Kidney (tissue), 14 donors: Measurements from ENCODE around the gene FAF1. TPM values are rescaled to one million over a fixed set of nuclear protein-coding genes. Genes with fewer than 3 reads are reported as not detected.

ENCODE experiments used
- DNase-seq, 5 donors: peaks; one replicate each; pipeline ENCODE4 v3.0.0-alpha.2; 2013 to 2020
- FAIRE-seq: peaks from 2 replicates; lab custom pipeline; 2012; peaks lifted over from hg19 to GRCh38; lab: Jason Lieb, UNC
- H3K27ac ChIP-seq, 2 donors: one replicate each; pipeline ENCODE4 v1.7.0; 2013; ENCODE audit warnings: low read depth in 2 of 2, low read length in 2 of 2, inconsistent platforms in 1 of 2
- H3K27me3 ChIP-seq: one replicate; pipeline ENCODE4 v1.7.1; 2013; ENCODE audit warnings: low read length, inconsistent platforms; ENCODE audit not compliant: control insufficient read depth, insufficient read depth
- H3K36me3 ChIP-seq, 3 donors: one replicate each; pipeline versions ENCODE4 v1.7.0 to v1.7.1; 2013; ENCODE audit warnings: low read length in 3 of 3, control low read depth in 1 of 3, inconsistent platforms in 1 of 3; ENCODE audit not compliant: insufficient read depth in 3 of 3, control insufficient read depth in 2 of 3
- H3K4me1 ChIP-seq, 3 donors: one replicate each; pipeline versions ENCODE4 v1.7.0 to v1.7.1; 2013; ENCODE audit warnings: low read length in 3 of 3, inconsistent platforms in 1 of 3, low read depth in 1 of 3; ENCODE audit not compliant: control insufficient read depth in 2 of 3, insufficient read depth in 2 of 3
- H3K4me3 ChIP-seq, 3 donors: one replicate each; pipeline versions ENCODE4 v1.7.0 to v1.8.1; 2013; ENCODE audit warnings: low read length in 3 of 3, control low read depth in 1 of 3, inconsistent platforms in 1 of 3
- H3K9ac ChIP-seq, 3 donors: one replicate each; pipeline versions ENCODE4 v1.7.0 to v1.7.1; 2013; ENCODE audit warnings: low read length in 3 of 3, control low read depth in 1 of 3, inconsistent platforms in 1 of 3
- H3K9me3 ChIP-seq, 3 donors: one replicate each; pipeline versions ENCODE4 v1.7.0 to v1.7.1; 2013; ENCODE audit warnings: low read length in 3 of 3, control low read depth in 1 of 3, inconsistent platforms in 1 of 3; ENCODE audit not compliant: control insufficient read depth in 2 of 3, insufficient read depth in 1 of 3
- intact Hi-C: fragments of 100-400 bp; cut with DNase I; formaldehyde crosslinking; loops from one replicate; pipeline ENCODE4 v1.11.1; 2022
- polyA plus RNA-seq: library from polyadenylated mRNA; stranded (reverse); fragments of 350-450 nt; fragmentation: Illumina TruSeq; extraction: RNeasy Lipid Tissue Mini Kit (QIAGEN cat#74804); gene quantifications from one replicate; pipeline ENCODE4 v1.2.3, GENCODE V29; 2014; ENCODE audit warnings: low read depth, low replicate concordance; ENCODE audit not compliant: insufficient read depth
- total RNA-seq: library from RNA; stranded (reverse); fragmentation: NEBNext Ultra II Directional; extraction: Animal tissue kit (Norgen Biotek cat#: 25700); gene quantifications from one replicate; pipeline ENCODE4 v1.2.1, GENCODE V29; 2021
- TF ChIP-seq, protein P1 (sequence below): IDR thresholded peaks from 3 replicates; pipeline ENCODE4 v1.5.1; 2012; ENCODE audit warnings: mild to moderate bottlenecking, moderate library complexity, borderline replicate concordance; ENCODE audit not compliant: insufficient read depth; ENCODE audit errors: extremely low read depth
- donor health status: control.
- donor health status: control.
- donor health status: control.
- donor health status: control.
- donor health status: control.
- donor health status: DM: yes; HTN: yes; CAD: no.
- donor health status: Normal renal cell carcinoma (clear cell type).

Gene FAF1
- total and polyA plus RNA-seq, 2 donors from 2014 or later = 50.1 to 72.8 TPM

DNA sequence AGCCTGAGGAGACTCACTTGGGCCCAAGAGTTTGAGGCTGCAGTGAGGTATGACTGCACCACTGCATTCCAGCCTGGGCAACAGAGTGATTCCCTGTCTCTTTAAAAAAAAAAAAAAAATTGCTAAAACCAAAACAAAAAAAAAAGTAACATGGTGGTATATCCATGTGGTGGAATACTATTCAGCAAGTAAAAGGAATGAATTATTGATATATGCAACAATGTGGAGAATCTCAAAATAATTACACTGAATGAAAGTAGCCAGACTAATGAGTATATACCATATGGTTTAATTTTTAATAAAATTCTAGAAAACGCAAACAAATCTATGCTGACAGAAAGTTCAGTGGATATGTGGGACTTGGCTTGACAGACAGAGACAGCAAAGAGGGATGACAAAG lies 456.6 kb downstream of the FAF1 start:
- Histone ChIP-seq H3K4me1 (no peaks in the 10 kb centered on the region), H3K27ac (no peak overlapping the region), H3K36me3 (peaks cover 0 to 2% (median 0%) of the 10 kb centered on the region in 3 donors), H3K9me3 (peaks cover 0 to 15% (median 0%) of the 10 kb centered on the region in 3 donors), H3K27me3 (no peaks in the 10 kb centered on the region), H3K4me3 (no peak overlapping the region), H3K9ac (no peak overlapping the region)
- TF ChIP-seq, protein P1, sequence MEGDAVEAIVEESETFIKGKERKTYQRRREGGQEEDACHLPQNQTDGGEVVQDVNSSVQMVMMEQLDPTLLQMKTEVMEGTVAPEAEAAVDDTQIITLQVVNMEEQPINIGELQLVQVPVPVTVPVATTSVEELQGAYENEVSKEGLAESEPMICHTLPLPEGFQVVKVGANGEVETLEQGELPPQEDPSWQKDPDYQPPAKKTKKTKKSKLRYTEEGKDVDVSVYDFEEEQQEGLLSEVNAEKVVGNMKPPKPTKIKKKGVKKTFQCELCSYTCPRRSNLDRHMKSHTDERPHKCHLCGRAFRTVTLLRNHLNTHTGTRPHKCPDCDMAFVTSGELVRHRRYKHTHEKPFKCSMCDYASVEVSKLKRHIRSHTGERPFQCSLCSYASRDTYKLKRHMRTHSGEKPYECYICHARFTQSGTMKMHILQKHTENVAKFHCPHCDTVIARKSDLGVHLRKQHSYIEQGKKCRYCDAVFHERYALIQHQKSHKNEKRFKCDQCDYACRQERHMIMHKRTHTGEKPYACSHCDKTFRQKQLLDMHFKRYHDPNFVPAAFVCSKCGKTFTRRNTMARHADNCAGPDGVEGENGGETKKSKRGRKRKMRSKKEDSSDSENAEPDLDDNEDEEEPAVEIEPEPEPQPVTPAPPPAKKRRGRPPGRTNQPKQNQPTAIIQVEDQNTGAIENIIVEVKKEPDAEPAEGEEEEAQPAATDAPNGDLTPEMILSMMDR = no peak
- FAIRE-seq = no peak
- intact Hi-C loops = no loop called here
- no peak for DNase-seq

DNA sequence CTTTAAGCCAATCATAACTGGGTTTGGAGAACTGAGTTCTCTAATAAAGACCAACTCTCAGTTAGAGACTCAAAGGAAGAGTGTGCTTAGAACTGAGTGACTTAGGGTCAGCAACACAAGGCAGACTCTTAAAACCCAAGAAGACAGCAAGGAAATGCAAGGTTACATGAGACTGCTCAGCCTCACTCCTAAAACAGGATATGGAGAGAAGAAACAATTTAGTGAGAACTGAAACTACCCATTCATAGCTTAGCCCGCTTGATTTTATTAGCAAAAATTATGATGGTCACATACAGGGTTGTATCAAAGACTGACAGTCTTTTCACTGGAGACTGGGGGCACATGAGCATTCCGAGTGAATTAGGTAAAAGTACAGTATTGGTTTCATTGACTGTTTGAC lies 457.9 kb downstream of the FAF1 start:
- no peak overlapping the region for H3K4me3 ChIP-seq
- DNase-seq = no peak
- peaks cover 0 to 2% (median 0%) of the 10 kb centered on the region in 3 donors for H3K36me3 ChIP-seq
- no peak overlapping the region for H3K9ac ChIP-seq
- H3K4me1 ChIP-seq = no peaks in the 10 kb centered on the region
- H3K27ac ChIP-seq = no peak overlapping the region
- H3K27me3 ChIP-seq = no peaks in the 10 kb centered on the region
- intact Hi-C loops = no loop called here
- peaks cover 0 to 15% (median 0%) of the 10 kb centered on the region in 3 donors for H3K9me3 ChIP-seq
- TF ChIP-seq, protein P1 = no peak
- FAIRE-seq = no peak

DNA sequence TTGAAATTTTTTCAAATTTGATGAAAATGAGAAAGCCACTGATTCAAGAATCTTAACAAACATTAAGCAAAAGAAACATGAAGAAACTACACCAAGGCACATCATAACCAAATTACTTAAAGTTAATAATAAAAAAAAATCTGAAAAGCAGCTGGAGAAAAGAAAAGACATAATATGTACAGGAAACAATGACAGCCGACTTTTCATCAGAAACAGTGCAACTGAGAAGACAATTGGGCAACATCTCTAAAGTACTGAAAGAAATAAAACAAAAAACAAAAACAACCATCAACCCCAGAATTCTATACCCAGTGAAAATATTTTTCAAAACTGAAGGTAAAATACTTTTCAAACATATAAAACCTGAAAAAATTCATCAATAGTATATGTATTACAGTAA lies 463.1 kb downstream of the FAF1 start:
- Histone ChIP-seq H3K4me3 (no peak overlapping the region), H3K36me3 (peaks cover 0 to 7% (median 0%) of the 10 kb centered on the region in 3 donors), H3K27ac (no peak overlapping the region), H3K4me1 (no peaks in the 10 kb centered on the region), H3K9me3 (no peaks in the 10 kb centered on the region), H3K9ac (no peak overlapping the region), H3K27me3 (no peaks in the 10 kb centered on the region)
- TF ChIP-seq, protein P1 = no peak
- FAIRE-seq = no peak
- intact Hi-C loops = no loop called here
- peak in 1 of 5 donors; percentile 7 for DNase-seq

DNA sequence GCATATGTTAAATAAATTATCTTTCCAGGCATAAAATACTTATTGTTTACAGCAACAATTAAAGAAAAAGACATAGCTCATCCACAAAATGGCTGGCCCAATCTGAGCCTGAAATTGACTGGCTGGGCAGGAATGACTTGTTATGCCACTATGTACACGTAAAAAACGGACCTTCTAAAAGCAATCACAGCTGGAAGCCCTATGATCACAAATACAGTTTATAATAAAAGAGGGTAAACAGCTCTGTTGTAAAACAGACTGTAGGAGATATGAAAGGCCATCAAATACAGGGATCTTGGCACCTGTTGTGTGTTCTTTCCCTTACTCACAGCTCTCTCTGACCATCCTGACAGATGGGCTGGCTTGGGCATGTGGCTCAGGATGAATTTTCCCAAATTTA lies 466.4 kb downstream of the FAF1 start:
- no peaks in the 10 kb centered on the region for H3K4me1 ChIP-seq

More for the DNA sequence above, 466.4 kb downstream of the FAF1 start:
- DNase-seq (no peak), FAIRE-seq (no peak)
- intact Hi-C loops = no loop called here
- peaks cover 0 to 7% (median 5%) of the 10 kb centered on the region in 3 donors for H3K36me3 ChIP-seq
- H3K27me3 ChIP-seq = no peaks in the 10 kb centered on the region
- TF ChIP-seq, protein P1 = no peak
- H3K9me3 ChIP-seq = no peaks in the 10 kb centered on the region
- H3K4me3 ChIP-seq = no peak overlapping the region
- H3K9ac ChIP-seq = no peak overlapping the region
- no peak overlapping the region for H3K27ac ChIP-seq
